ENCODE data around the gene UNKL.

Gene UNKL

GRCh38 chr16:1414532-1415260 is at the start of gene UNKL:
Gene UNKL, minus strand, starts transcription at chr16:1414704. Its CDS starts 13 bp downstream, at chr16:1414691.
- peak; percentile 56 for DNase-seq (ENCODE audit: low read depth)

GRCh38 chr16:1461146-1461545 is 46.6 kb upstream of the UNKL start:
- no peak for DNase-seq (ENCODE audit: low read depth)

- DNase-seq (ENCODE audit: low read depth), result no peak
Observed at GRCh38 chr16:1460602-1461138, 46.2 kb upstream of the UNKL start.

- no peak for DNase-seq (ENCODE audit: low read depth)
Observed at GRCh38 chr16:1459967-1460366, 45.5 kb upstream of the UNKL start.

- no peak for DNase-seq (ENCODE audit: low read depth)
Observed at GRCh38 chr16:1458977-1459341, 44.5 kb upstream of the UNKL start.

GRCh38 chr16:1458336-1458976 is 44.0 kb upstream of the UNKL start:
- peak; percentile 19 for DNase-seq (ENCODE audit: low read depth)

- DNase-seq (ENCODE audit: low read depth), result no peak
Observed at GRCh38 chr16:1457489-1458245, 43.2 kb upstream of the UNKL start.

GRCh38 chr16:1456951-1457350 is 42.4 kb upstream of the UNKL start:
- no peak for DNase-seq (ENCODE audit: low read depth)

- no peak for DNase-seq (ENCODE audit: low read depth)
Observed at GRCh38 chr16:1455190-1456171, 41.0 kb upstream of the UNKL start.

- no peak for DNase-seq (ENCODE audit: low read depth)
Observed at GRCh38 chr16:1454561-1454960, 40.1 kb upstream of the UNKL start.

- no peak for DNase-seq (ENCODE audit: low read depth)
Observed at GRCh38 chr16:1453316-1453715, 38.8 kb upstream of the UNKL start.

GRCh38 chr16:1452530-1452929 is 38.0 kb upstream of the UNKL start:
- DNase-seq (ENCODE audit: low read depth), result no peak

- no peak for DNase-seq (ENCODE audit: low read depth)
Observed at GRCh38 chr16:1451702-1452392, 37.3 kb upstream of the UNKL start.

- DNase-seq (ENCODE audit: low read depth), result no peak
Observed at GRCh38 chr16:1450841-1451240, 36.3 kb upstream of the UNKL start.

GRCh38 chr16:1450218-1450617 is 35.7 kb upstream of the UNKL start:
- no peak for DNase-seq (ENCODE audit: low read depth)

GRCh38 chr16:1449201-1449788 is 34.8 kb upstream of the UNKL start:
- no peak for DNase-seq (ENCODE audit: low read depth)

GRCh38 chr16:1448536-1449116 is 34.1 kb upstream of the UNKL start:
- DNase-seq (ENCODE audit: low read depth), result no peak

GRCh38 chr16:1447965-1448364 is 33.5 kb upstream of the UNKL start:
- DNase-seq (ENCODE audit: low read depth), result no peak

- DNase-seq (ENCODE audit: low read depth), result no peak
Observed at GRCh38 chr16:1446296-1447080, 32.0 kb upstream of the UNKL start.
